HG03097 (cell line): ENCODE data around the gene INPP4B.

Source experiments
- ATAC-seq: cut with Tn5 transposase; IDR thresholded peaks from one replicate; pipeline ENCODE4 v1.9.1; 2021; ENCODE audit not compliant: unreplicated experiment, low FRiP score

INPP4B gene

GRCh38 chr4:142500966-142501365 is 345.1 kb downstream of the INPP4B start:
- ATAC-seq = no peak

- ATAC-seq = no peak
Measured at GRCh38 chr4:142497606-142498005, 348.5 kb downstream of the INPP4B start.

DNA sequence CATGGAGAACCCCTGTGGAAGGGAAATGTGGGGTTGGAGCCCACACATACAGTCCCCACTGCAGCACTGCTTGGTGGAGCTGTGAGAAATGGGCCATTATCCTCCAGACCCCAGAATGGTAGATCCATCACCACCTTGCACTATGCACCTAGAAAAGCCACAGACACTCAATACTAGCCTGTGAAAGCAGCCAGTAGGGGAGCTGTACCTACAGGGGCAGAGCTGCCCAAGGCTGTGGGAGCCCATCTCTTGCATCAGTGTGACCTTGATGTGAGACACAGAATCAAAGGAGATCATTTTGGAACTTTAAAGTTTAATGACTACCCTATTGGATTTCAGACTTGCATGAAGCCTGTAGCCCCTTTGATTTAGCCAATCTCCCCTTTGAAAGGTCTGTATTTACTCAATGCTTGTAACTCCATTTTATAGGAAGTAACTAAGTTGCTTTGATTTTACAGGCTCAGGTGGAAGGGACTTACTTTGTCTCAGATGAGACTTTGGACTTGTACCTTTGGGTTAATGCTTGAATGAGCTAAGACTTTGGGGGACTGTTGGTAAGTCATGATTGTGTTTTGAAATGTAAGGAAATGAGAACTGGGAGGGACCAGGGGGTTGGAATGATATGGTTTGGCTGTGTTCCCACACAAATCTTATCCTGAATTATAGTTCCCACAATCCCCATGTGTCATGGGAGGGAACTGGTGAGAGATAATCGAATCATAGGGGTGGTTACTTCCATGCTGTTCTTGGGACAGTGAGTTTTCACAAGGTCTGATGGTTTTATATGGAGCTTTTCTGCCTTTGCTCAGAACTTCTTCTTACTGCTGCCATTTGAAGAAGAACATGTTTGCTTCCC is 352.6 kb downstream of the INPP4B start:
- ATAC-seq = no peak

GRCh38 chr4:142485452-142485851 is 360.6 kb downstream of the INPP4B start:
- ATAC-seq = no peak

GRCh38 chr4:142480244-142480643 is 365.9 kb downstream of the INPP4B start:
- no peak for ATAC-seq

- no peak for ATAC-seq
Measured at GRCh38 chr4:142475663-142476062, 370.4 kb downstream of the INPP4B start.

- ATAC-seq = no peak
Measured at GRCh38 chr4:142474398-142475087, 371.6 kb downstream of the INPP4B start.

GRCh38 chr4:142473960-142474338 is 372.2 kb downstream of the INPP4B start:
- ATAC-seq = no peak

- no peak for ATAC-seq
Measured at GRCh38 chr4:142473218-142473959, 372.7 kb downstream of the INPP4B start.

- ATAC-seq = no peak
Measured at GRCh38 chr4:142467088-142467487, 379.0 kb downstream of the INPP4B start.

DNA sequence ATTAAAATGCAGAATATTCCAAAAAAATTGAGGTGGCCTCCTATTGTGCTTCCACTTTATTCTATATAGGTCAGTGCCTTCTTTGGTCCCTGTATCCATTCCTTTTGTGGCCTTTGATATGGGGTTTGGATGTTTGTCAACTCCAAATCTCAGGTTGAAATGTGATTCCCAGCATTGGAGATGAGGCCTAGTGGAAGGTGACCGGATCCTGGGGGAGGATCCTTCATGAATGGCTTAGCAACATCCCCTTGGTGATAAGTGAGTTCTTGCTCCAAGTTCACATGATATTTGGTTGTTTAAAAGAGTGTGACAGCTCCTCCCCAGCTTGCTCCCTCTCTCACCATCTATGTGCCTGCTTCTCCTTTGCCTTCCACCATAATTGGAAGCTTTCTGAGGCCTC is 380.6 kb downstream of the INPP4B start:
- no peak for ATAC-seq

- ATAC-seq = no peak
Measured at GRCh38 chr4:142463206-142463605, 382.9 kb downstream of the INPP4B start.

- no peak for ATAC-seq
Measured at GRCh38 chr4:142452161-142452855, 393.8 kb downstream of the INPP4B start.

- ATAC-seq = no peak
Measured at GRCh38 chr4:142449771-142450373, 396.2 kb downstream of the INPP4B start.

- no peak for ATAC-seq
Measured at GRCh38 chr4:142447009-142447408, 399.1 kb downstream of the INPP4B start.

GRCh38 chr4:142443469-142443868 is 402.6 kb downstream of the INPP4B start:
- no peak for ATAC-seq

- no peak for ATAC-seq
Measured at GRCh38 chr4:142440093-142440492, 406.0 kb downstream of the INPP4B start.

DNA sequence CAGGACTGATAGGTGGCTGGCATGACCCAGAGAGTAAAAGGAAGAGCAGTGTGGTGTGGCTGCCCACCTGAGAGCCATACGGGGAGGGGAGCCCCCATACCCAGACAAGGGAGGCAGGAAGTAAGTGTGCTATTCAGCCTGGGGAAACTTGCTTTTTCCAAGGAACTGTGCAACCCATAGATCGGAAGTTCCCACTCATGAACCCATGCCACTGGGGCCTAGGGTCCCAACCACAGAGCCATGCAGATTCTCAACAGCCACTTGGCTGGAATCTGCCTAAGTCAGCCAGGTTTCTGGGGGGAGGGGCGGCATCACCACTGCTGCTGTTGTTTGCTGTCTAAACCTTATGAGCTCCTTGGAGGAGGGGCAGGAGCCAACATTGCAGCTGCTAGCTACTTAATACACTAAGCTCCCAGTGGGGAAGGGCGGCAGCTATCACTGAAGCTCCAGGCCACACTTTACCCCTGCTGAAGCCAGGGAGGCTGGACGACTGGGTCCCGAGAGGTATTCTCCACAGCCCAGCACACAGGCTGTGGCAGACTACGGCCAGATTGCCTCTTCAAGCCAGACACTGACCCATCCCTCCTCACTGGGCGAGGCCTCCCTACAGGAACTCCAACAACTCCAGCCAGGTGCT is 410.4 kb downstream of the INPP4B start:
- ATAC-seq = no peak

- ATAC-seq = no peak
Measured at GRCh38 chr4:142434519-142435224, 411.4 kb downstream of the INPP4B start.
